ENCODE results near the gene SLC6A7.

The SLC6A7 gene

GRCh38 chr5:150189728-150190502, at the start of gene SLC6A7:
TSS of gene SLC6A7 (plus strand) at chr5:150190062. CDS start at chr5:150190328, 266 bp downstream.
- no peak for DNase-seq

GRCh38 chr5:150140830-150141229, 49.0 kb upstream of the SLC6A7 start:
- DNase-seq, result no peak

GRCh38 chr5:150141544-150142184, 48.2 kb upstream of the SLC6A7 start:
- DNase-seq, result peak; percentile 98

GRCh38 chr5:150142185-150142958, 47.5 kb upstream of the SLC6A7 start:
- DNase-seq, result peak; percentile 92

- peak; percentile 94 for DNase-seq
Measured at GRCh38 chr5:150142959-150143349, 46.9 kb upstream of the SLC6A7 start.

- peak; percentile 98 for DNase-seq
Measured at GRCh38 chr5:150143350-150144245, 46.3 kb upstream of the SLC6A7 start.

GRCh38 chr5:150144246-150144801, 45.5 kb upstream of the SLC6A7 start:
- DNase-seq, result peak; percentile 86

- no peak for DNase-seq
Measured at GRCh38 chr5:150144879-150145278, 45.0 kb upstream of the SLC6A7 start.

GRCh38 chr5:150146235-150146634, 43.6 kb upstream of the SLC6A7 start:
- no peak for DNase-seq

GRCh38 chr5:150146862-150147601, 42.8 kb upstream of the SLC6A7 start:
- DNase-seq, result no peak

GRCh38 chr5:150147670-150148069, 42.2 kb upstream of the SLC6A7 start:
- DNase-seq, result no peak

- DNase-seq, result no peak
Measured at GRCh38 chr5:150148117-150148927, 41.5 kb upstream of the SLC6A7 start.

GRCh38 chr5:150149618-150150017, 40.2 kb upstream of the SLC6A7 start:
- no peak for DNase-seq

GRCh38 chr5:150152636-150153462, 37.0 kb upstream of the SLC6A7 start:
- no peak for DNase-seq

GRCh38 chr5:150153483-150153882, 36.4 kb upstream of the SLC6A7 start:
- DNase-seq, result no peak

- peak; percentile 89 for DNase-seq
Measured at GRCh38 chr5:150153957-150154617, 35.8 kb upstream of the SLC6A7 start.

GRCh38 chr5:150154618-150155128, 35.2 kb upstream of the SLC6A7 start:
- DNase-seq, result no peak

- peak; percentile 91 for DNase-seq
Measured at GRCh38 chr5:150155258-150156026, 34.4 kb upstream of the SLC6A7 start, which contains the start of gene PDGFRB. TSS of gene PDGFRB (minus strand) at chr5:150155845. CDS start at chr5:150137047, 18,798 bp downstream.

Data from islet precursor cell (in vitro differentiated cells).